ENCODE results near the gene ACSL4.
"Not testable (repeated sequence)": the region's sequence is repeated elsewhere in the genome, so short reads cannot be mapped to it uniquely, and the experiment has no call there.

Gene ACSL4

GRCh38 chrX:109732807-109733612, at the start of gene ACSL4:
Gene ACSL4, minus strand, starts transcription at chrX:109733257. Its CDS starts 49,894 bp downstream, at chrX:109683363.
- DNase-seq = peak; percentile 65

DNA sequence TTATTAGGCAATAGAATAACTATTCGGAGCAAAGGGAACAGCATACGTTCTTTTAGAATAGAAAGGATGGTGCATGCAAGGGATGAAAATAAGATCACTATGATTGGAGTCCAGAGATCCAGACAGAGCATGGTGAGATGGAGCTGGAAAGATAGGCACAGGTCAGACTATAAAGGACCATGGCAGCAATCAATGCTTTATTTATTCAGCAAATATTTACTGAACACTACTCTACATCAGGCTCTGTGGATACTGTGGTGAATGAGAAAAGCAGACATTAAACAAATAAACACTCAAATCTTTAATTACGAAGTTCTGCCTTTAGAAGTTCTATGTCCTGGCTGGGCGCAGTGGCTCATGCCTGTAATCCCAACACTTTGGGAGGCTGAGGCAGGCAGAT, 44.7 kb upstream of the ACSL4 start:
- no peak for DNase-seq

GRCh38 chrX:109776986-109777385, 43.9 kb upstream of the ACSL4 start:
- DNase-seq = no peak

DNA sequence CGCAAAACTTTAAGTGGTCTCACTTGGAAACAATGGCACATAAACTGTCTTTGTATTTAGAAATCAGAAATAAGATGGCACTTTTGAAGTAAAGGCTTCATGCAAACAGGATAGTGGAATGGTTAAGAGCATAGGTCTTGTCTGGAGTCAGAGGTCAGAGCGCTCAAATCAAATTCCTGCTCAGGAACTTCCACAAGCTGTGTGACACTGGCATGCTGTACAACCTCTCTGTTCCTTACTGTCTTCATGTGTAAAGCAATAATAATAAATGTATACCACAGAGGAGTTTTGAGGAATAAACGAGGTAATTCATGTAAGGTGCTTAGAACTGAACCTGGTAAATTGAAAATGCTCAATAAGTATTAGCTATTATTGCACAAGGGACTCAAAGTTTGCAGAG, 43.4 kb upstream of the ACSL4 start:
- no peak for DNase-seq

GRCh38 chrX:109775386-109775785, 42.3 kb upstream of the ACSL4 start:
- no peak for DNase-seq

- DNase-seq = no peak
Measured at GRCh38 chrX:109774706-109775105, 41.6 kb upstream of the ACSL4 start.

DNA sequence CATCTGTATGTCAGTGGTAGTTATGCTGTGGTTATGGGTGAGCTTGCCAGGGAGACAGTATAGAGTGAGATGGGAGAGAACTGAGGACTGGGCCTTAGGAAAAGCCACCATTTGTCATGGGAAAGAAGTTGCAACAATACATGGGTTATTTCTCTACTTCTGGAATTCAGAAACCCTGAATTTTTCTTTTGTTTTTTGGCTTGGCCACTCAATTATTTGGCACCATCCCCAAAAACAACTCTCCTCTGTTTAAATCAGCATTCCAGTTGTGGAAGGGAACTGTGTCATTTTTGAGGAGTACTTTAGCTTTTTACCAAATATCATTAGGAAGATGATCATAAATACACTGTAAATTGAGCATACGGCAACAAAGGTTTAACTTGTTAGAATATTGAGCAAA, 41.1 kb upstream of the ACSL4 start:
- DNase-seq = no peak

DNA sequence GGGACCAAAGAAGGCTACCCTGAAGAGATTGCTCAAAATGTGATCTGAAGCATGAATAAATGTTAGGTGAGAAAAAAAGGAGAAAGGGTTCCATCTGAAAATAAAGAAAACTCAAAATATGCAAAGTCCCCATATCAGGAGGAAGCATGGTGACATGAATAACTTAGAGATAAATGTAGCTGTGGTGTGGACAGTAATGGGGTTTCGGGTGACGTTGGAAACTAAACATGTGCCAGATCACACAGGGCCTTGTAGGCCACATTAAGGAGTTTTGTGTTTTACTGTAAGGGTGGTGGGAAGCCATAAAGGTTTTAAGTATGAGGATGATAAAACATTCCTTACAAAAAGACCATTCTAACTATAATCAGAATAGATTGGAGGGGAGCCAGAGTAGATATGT, 40.3 kb upstream of the ACSL4 start:
- no peak for DNase-seq

GRCh38 chrX:109770780-109771179, 37.7 kb upstream of the ACSL4 start:
- no peak for DNase-seq

DNA sequence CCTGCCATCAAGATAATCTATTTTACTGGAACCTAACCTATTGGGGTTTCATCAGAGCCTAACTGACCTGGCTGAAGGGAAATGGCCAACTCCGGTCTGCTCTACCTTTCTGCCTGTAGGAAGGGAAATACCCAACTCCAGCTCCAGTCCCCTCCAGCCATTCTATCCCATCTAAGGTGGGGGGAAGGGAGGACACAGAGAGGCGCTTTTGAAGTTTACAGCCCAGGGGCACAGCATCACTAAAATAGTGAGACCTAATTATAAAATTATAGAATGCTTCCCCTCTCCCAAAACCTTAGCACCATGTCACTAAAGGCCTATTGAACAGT, 27.8 kb upstream of the ACSL4 start:
- no peak for DNase-seq

- no peak for DNase-seq
Measured at GRCh38 chrX:109760209-109760921, 27.3 kb upstream of the ACSL4 start.

DNA sequence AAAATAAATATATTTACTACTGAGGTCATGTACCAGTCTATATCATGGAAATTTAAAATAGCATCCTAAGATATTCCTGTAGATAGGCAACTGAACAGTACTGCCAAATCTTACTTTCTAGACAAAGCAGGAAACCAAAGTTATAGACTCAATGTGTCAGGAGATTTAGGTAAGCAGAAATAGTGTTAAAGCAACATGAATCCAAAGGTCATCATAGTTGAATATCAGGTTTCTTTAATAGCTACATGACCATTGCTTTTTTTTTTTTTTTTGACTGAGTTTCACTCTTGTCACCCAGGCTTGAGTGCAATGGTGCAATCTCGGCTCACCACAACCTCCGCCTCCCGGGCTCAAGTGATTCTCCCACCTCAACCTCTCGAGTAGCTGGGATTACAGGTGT, 20.2 kb upstream of the ACSL4 start:
- no peak for DNase-seq

- no peak for DNase-seq
Measured at GRCh38 chrX:109751698-109752097, 18.6 kb upstream of the ACSL4 start.

- no peak for DNase-seq
Measured at GRCh38 chrX:109749207-109749606, 16.1 kb upstream of the ACSL4 start.

DNA sequence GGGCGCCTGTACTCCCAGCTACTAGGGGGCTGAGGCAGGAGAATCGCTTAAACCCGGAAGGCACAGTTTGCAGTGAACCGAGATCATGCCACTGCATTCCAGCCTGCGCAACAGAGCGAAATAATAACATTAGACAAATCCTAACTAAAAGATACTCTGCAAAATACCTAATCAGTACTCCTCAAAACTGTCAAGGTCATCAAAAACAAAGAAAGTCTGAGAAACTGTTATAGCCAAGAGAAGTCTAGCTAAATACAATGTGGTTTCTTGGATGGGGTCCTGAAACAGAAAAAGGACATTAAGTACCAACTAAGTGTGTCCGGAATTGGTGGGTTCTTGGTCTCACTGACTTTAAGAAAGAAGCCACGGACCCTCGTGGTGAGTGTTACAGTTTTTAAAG, 14.6 kb upstream of the ACSL4 start:
- no peak for DNase-seq

DNA sequence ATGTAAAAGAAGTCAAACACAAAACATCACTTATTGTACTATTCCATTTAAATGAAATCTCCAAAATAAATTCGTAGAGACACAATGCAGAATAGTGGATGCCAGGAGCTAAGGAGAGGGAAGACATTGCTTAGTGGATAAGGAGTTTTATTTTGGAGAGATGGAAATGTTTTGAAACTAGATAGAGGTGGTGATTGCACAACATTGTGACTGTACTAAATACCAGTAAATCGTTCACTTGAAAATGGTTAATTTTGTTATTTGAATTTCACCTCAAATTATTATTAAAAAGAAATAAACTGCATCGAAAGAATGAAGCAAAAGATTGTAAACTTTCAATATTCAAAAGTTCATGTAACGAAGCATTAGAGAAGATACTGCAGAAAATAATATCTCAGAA, 9.7 kb upstream of the ACSL4 start:
- DNase-seq = no peak

DNA sequence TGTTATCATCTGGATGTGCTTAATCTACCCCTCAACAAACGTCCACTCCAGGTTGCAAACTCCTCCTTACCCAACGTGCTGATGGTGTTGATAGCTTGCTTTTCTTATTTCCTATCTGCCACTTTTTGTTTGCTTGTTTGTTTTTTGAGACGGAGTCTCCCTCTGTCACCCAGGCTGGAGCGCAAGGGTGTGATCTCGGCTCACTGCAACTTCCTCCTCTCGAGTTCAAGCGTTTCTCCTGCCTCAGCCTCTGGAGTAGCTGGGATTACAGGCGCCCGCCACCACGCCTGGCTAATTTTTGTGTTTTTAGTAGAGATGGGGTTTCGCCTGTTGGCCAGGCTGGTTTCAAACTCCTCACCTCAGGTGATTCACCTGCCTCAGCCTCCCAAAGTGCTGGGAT, 7.8 kb upstream of the ACSL4 start:
- not testable (repeated sequence) for DNase-seq

DNA sequence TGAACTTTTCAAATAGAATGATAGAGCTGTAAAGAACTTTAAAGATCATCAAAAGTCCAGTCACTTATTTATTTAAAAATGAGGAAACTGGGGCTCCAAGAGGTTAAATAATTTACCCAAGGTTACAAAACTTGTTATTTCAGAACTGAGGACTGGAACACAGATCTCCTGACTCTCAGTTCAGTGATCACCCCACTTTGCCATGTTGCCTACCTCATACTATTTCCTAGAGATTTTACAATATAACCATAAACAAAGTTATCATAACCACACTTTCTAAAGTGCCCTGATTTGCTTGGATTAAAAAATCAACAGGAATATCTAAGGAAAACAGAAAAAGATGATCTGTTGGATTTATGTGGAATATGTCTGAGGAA, 7.4 kb upstream of the ACSL4 start:
- DNase-seq = no peak

DNA sequence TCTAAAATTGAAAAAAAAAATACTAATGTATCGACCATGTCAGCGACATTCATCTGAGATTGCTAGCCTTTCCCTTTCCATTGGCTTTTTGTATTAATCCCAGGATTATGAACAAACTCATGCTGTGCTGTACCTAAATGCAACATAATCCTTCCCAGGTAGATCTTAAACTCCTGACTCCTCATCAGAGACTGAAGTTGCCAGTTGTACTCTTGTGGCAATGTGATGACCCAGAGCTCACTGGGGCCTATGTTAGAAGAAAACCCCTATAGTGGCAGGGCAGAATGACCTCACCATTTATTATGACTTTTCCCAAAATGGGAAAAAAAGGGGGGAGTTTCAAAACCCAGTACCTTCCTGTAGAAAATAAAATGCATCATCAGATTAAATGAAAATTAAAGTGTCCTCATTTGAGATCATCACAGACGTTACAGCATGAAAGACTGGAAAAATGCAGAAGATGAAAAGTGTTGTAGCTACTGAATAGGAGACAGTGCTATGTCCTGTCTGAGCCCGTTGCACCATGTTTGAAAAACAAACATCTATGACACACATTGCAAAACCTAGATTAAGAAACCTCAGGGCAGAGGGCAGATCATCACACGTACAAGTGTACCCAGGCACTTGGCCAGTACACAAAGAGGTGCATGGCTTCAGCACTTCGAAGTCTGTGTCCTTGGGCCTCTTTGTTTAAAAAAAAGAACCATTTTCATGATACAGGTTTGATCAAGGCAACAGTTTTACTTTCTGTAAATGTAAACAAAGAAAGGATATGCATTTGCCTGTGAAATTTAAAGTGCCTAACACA, 6.8 kb upstream of the ACSL4 start:
- no peak for DNase-seq

DNA sequence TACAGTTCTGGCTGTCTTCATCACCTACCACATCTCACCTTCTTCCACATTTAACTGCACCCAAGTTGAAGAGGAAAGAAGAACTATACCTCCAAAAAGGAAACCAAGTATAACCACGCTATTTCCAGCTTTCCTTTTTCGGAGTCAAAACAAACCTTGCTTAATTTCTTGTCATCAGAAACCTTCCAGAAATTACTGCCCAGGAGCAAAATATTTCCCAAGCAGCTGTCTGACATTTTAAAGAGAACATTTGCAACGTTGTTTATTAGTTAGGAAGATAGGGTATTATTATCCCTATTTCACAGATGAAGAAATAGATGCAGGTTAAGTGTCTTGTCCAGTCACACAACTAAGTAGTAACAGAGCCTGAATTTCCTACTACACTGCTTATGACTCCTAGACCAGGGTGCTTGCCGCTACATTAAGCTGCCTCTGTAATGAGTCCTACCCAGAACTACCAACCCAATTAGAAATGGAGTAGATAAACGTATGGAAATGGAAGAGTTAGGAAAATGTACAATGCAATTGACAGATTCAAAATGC, 2.2 kb upstream of the ACSL4 start:
- DNase-seq = no peak

- DNase-seq = no peak
Measured at GRCh38 chrX:109733613-109734083, 591 bp upstream of the ACSL4 start.

- no peak for DNase-seq
Measured at GRCh38 chrX:109732017-109732801, 848 bp downstream of the ACSL4 start.

DNA sequence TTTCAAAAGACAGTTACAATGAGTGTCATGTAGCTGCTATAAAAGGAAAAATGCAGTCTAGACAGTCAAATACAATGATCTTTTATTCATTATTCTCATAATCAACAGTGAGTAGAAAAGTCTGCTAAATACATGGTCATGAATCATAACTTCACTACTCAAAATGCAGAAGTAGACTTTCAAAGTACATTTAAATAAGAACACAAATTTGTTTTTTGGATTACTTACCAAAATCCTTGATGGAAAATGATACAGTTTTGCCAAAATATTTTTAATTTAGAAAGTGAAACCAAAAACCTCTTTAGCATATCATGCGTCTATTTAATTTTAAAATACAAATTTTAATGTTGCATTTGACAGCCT, 4.9 kb downstream of the ACSL4 start:
- DNase-seq = no peak
